Effector memory CD8-positive, alpha-beta T cell (primary cell): ENCODE data around the gene CHIT1.

ENCODE experiments used
- ATAC-seq: fragments of 150-1000 bp; cut with Tn5 transposase; replicated peaks from 2 replicates; pipeline ENCODE4 v1.10.0; 2021; ENCODE audit warnings: mild to moderate bottlenecking, moderate library complexity
- DNase-seq, 3 experiments: peaks; one replicate each; pipeline ENCODE4 v3.0.0; 2021
- H3K27ac Mint-ChIP-seq, 2 donors: one replicate each; pipeline ENCODE4 v1.8.0; 2022; ENCODE audit warnings: mild to moderate bottlenecking in 2 of 2, mixed read lengths in 2 of 2, moderate library complexity in 2 of 2
- H3K27me3 Mint-ChIP-seq, 2 donors: one replicate each; pipeline ENCODE4 v1.8.0; 2022; ENCODE audit warnings: mixed read lengths in 2 of 2
- H3K36me3 Mint-ChIP-seq: one replicate; pipeline ENCODE4 v1.8.0; 2022; ENCODE audit warnings: mild to moderate bottlenecking, moderate library complexity, mixed read lengths; ENCODE audit not compliant: insufficient read depth
- H3K4me1 Mint-ChIP-seq, 2 donors: one replicate each; pipeline ENCODE4 v1.8.0; 2022; ENCODE audit warnings: low read depth in 2 of 2, mixed read lengths in 2 of 2
- H3K4me3 Mint-ChIP-seq, 2 donors: one replicate each; pipeline ENCODE4 v1.8.0; 2022; ENCODE audit warnings: mild to moderate bottlenecking in 2 of 2, mixed read lengths in 2 of 2, moderate library complexity in 2 of 2
- H3K9me3 Mint-ChIP-seq, 2 donors: one replicate each; pipeline ENCODE4 v1.8.0; 2022; ENCODE audit warnings: mixed read lengths in 2 of 2

CHIT1 gene

DNA sequence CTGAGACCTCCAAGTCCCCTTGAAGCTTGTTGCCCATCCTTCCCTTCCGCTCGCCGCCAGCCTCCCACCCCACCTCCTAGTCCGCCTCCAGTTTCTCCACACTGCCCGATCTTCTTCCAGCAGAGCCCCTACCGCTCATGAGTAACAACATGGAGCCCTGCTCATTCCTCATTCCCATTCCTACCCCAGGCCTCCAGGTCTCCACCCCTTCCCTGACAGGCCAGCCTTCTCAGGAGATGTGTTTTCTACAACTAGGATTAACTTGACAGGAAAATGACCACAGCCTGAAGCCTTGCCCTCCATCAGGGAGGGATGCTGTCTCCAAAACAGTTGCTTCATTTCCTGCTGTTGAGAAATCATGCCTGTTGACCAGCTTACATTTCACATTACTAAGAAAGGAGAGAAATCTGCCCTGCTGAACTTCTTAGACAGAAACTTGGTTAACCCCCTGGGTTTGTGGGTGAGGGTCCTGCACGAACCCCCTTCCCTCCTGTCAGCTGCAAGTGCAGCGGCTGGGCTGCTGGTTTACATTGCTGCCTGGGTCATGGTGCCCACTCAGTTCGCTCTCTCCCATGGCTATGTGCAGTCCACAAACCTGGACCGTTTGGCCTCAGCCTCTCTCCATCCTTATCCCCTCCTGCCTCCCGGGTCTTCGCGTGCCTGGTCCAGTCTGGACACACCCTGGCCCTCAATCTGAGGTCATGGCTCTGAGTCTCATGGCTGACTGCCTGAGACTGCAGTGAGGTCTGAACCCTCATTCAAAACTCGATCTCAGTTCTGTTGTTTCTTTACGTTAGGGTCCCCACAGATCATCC lies 26.8 kb downstream of the CHIT1 start:
- no peak for DNase-seq
- Mint-ChIP-seq H3K4me3 (no peak overlapping the region), H3K36me3 (no peaks in the 10 kb centered on the region), H3K27ac (no peak overlapping the region), H3K4me1 (no peaks in the 10 kb centered on the region), H3K27me3 (peaks cover 54 to 56% of the 10 kb centered on the region in 2 donors), H3K9me3 (no peaks in the 10 kb centered on the region)
- ATAC-seq = no peak

GRCh38 chr1:203201516-203202205 lies 27.8 kb downstream of the CHIT1 start:
- DNase-seq (no peak), ATAC-seq (no peak)
- no peaks in the 10 kb centered on the region for H3K9me3 Mint-ChIP-seq
- H3K4me1 Mint-ChIP-seq = no peaks in the 10 kb centered on the region
- no peaks in the 10 kb centered on the region for H3K36me3 Mint-ChIP-seq
- peaks cover 59 to 66% of the 10 kb centered on the region in 2 donors for H3K27me3 Mint-ChIP-seq
- no peak overlapping the region for H3K27ac Mint-ChIP-seq
- no peak overlapping the region for H3K4me3 Mint-ChIP-seq

DNA sequence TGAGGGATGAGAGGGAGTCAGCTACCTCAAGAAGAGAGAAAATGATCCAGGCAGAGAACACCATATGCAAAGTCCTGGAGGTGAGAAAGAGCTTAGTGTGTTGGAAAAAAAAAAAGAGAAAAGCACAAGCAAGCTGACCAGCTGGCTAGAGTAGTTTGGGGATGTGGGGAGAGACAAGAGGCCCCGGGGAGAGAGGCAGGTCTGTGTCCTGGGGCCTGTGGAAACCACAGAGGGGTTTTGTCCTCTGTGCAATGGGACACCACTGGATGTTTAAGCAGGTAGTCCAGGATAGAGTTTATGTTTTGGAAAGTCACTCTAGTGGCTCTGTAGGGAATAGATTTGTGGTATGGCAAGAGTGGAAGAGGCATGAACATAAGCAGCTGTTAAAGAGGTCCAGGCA lies 28.6 kb downstream of the CHIT1 start:
- no peak overlapping the region for H3K4me3 Mint-ChIP-seq
- H3K27ac Mint-ChIP-seq = no peak overlapping the region
- H3K4me1 Mint-ChIP-seq = no peaks in the 10 kb centered on the region
- H3K27me3 Mint-ChIP-seq = peaks cover 61 to 68% of the 10 kb centered on the region in 2 donors
- H3K36me3 Mint-ChIP-seq = no peaks in the 10 kb centered on the region
- DNase-seq (no peak), ATAC-seq (no peak)
- H3K9me3 Mint-ChIP-seq = no peaks in the 10 kb centered on the region

GRCh38 chr1:203199816-203200571 lies 29.5 kb downstream of the CHIT1 start:
- H3K36me3 Mint-ChIP-seq = no peaks in the 10 kb centered on the region

GRCh38 chr1:203199481-203199815 lies 30.0 kb downstream of the CHIT1 start:
- no peak overlapping the region for H3K27ac Mint-ChIP-seq
- H3K4me1 Mint-ChIP-seq = no peaks in the 10 kb centered on the region
- DNase-seq = no peak
- peaks cover 68 to 76% of the 10 kb centered on the region in 2 donors for H3K27me3 Mint-ChIP-seq
- H3K36me3 Mint-ChIP-seq = no peaks in the 10 kb centered on the region
- H3K4me3 Mint-ChIP-seq = no peak overlapping the region
- ATAC-seq = no peak
- H3K9me3 Mint-ChIP-seq = no peaks in the 10 kb centered on the region

More at GRCh38 chr1:203199816-203200571, 29.5 kb downstream of the CHIT1 start:
- ATAC-seq (no peak), DNase-seq (no peak)
- peaks cover 68 to 76% of the 10 kb centered on the region in 2 donors for H3K27me3 Mint-ChIP-seq
- H3K4me1 Mint-ChIP-seq = no peaks in the 10 kb centered on the region
- no peak overlapping the region for H3K4me3 Mint-ChIP-seq
- H3K9me3 Mint-ChIP-seq = no peaks in the 10 kb centered on the region
- H3K27ac Mint-ChIP-seq = no peak overlapping the region

DNA sequence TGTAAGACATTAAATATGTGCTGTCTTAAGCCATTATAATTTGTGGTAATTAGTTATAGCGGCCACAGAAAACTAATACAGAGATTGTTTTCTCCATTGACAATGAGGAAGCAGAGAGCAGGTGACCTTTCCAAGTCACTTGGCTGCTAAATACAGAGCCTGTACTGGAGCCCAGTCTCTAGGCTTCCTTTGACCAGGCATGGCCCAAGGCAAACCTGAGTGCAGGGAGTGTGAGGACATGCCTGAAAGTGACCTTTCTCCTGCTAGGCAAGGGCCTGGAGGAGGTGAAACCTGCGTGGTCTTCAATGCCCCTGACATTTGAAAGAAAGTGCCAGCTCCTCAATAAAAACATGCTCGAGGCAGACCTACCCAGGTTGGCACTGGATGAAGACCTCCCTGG lies 30.5 kb downstream of the CHIT1 start:
- Mint-ChIP-seq H3K4me3 (no peak overlapping the region), H3K9me3 (no peaks in the 10 kb centered on the region), H3K27ac (no peak overlapping the region), H3K36me3 (no peaks in the 10 kb centered on the region), H3K27me3 (peaks cover 73 to 76% of the 10 kb centered on the region in 2 donors), H3K4me1 (no peaks in the 10 kb centered on the region)
- DNase-seq (no peak), ATAC-seq (no peak)

DNA sequence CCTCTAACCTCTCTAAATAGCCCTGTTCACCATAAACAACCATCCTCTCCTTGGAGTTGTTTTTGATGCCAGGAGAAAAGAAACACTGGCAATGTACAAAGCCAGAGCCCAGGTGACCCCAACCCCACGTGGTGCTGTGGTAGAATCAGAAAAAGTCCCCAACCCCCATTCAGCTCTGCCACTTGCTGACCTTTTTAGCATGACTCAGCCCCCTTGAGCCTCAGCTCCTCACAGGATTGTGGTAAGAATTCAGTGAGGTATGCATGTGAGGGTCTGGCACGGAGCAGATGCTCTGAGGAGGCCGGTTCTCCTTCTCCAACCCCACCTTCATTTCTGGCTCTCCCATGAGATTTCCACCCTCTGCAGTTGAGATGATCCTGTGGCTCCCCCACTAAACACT lies 31.8 kb downstream of the CHIT1 start:
- Mint-ChIP-seq H3K36me3 (no peaks in the 10 kb centered on the region), H3K27ac (no peak overlapping the region), H3K27me3 (peaks cover 61 to 64% of the 10 kb centered on the region in 2 donors), H3K4me3 (no peak overlapping the region), H3K9me3 (no peaks in the 10 kb centered on the region), H3K4me1 (no peaks in the 10 kb centered on the region)
- ATAC-seq (no peak), DNase-seq (no peak)

GRCh38 chr1:203196371-203196770 lies 33.1 kb downstream of the CHIT1 start:
- Mint-ChIP-seq H3K9me3 (no peaks in the 10 kb centered on the region), H3K4me3 (no peak overlapping the region), H3K27me3 (peaks cover 59 to 61% of the 10 kb centered on the region in 2 donors), H3K36me3 (no peaks in the 10 kb centered on the region), H3K27ac (no peak overlapping the region), H3K4me1 (no peaks in the 10 kb centered on the region)
- no peak for ATAC-seq
- DNase-seq = no peak

DNA sequence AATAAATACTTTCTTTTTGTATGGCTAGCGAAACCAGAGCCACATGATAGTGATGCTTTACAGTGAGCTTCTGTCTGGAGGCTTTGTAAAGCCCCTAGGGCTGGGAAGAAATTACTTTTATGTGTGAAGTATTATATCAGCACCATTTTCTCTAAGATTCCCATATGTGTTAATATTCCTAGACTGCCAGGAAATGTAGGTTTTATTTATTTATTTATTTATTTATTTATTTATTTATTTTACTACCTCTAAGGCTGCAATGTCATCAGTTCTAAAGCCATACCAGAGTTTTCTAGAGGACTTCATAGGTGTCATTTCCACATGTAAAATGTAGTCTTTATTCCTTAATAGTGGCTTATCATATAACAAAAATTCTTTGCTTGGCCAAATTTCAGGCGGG lies 38.5 kb downstream of the CHIT1 start:
- no peak overlapping the region for H3K4me3 Mint-ChIP-seq
- DNase-seq = no peak
- H3K27me3 Mint-ChIP-seq = peaks cover 28 to 30% of the 10 kb centered on the region in 2 donors
- no peaks in the 10 kb centered on the region for H3K36me3 Mint-ChIP-seq
- no peak for ATAC-seq
- H3K9me3 Mint-ChIP-seq = no peaks in the 10 kb centered on the region
- H3K4me1 Mint-ChIP-seq = no peaks in the 10 kb centered on the region
- no peak overlapping the region for H3K27ac Mint-ChIP-seq

DNA sequence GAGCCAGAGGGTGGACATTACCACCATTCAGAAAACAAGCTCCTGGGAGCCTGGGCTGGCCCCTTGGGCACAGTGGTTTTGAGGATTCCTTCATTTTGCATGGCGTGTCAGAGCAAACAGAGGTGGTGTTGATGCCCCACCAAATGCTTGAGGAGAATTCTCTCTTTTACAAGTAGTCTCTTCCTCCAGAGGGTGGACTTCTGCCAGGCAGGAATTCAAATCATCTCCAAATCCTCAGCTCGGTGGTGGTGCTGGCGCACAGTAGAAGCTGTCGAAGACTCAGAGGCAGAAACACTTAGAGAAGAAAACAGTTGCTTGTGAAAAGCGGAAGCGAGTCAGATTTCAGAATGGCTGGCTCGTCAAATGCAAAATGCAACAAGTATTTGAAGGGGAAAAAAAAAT lies 39.5 kb downstream of the CHIT1 start:
- H3K4me3 Mint-ChIP-seq = no peak overlapping the region
- H3K27ac Mint-ChIP-seq = no peak overlapping the region
- H3K4me1 Mint-ChIP-seq = no peaks in the 10 kb centered on the region
- H3K36me3 Mint-ChIP-seq = no peaks in the 10 kb centered on the region
- peaks cover 24 to 29% of the 10 kb centered on the region in 2 donors for H3K27me3 Mint-ChIP-seq
- H3K9me3 Mint-ChIP-seq = no peaks in the 10 kb centered on the region
- ATAC-seq = no peak
- no peak for DNase-seq

- H3K9me3 Mint-ChIP-seq = no peaks in the 10 kb centered on the region
Measured at GRCh38 chr1:203188686-203189232, 40.7 kb downstream of the CHIT1 start.

DNA sequence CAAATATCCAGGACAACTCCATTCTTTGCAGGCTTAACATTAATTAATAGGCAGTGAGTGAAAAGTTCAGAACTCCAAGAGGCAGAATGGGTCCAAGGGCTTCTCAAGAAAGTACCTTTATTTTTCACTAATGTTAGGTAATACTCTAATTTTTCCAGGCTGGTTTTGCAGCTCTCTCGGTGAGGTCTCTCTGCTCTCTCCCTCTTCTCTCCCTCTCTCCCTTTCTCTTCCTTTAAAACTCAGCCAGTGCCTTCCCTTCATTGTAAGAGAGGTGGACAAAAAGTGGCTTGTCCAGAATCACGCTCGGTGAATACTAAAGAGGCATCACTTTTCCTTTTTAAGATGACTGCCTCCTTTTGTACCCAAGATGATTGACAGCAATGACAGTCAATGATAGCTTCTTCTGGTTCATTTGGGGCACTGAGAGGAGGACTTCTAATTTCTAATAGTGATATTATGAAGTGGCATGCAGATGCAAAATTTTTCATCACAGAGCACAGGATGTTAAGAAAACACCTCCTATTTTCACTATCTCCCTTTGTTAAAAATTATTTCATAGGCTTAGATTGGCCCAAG lies 41.7 kb downstream of the CHIT1 start:
- no peaks in the 10 kb centered on the region for H3K9me3 Mint-ChIP-seq
- H3K36me3 Mint-ChIP-seq = peaks cover 3% of the 10 kb centered on the region
- DNase-seq (no peak), ATAC-seq (no peak)
- H3K27ac Mint-ChIP-seq = no peak overlapping the region
- H3K4me1 Mint-ChIP-seq = no peaks in the 10 kb centered on the region
- H3K27me3 Mint-ChIP-seq = peaks cover 28 to 48% of the 10 kb centered on the region in 2 donors
- no peak overlapping the region for H3K4me3 Mint-ChIP-seq

More at GRCh38 chr1:203188686-203189232, 40.7 kb downstream of the CHIT1 start:
- Mint-ChIP-seq H3K4me3 (no peak overlapping the region), H3K36me3 (peaks cover 3% of the 10 kb centered on the region), H3K27me3 (peaks cover 22 to 40% of the 10 kb centered on the region in 2 donors), H3K4me1 (no peaks in the 10 kb centered on the region), H3K27ac (no peak overlapping the region)
- no peak for DNase-seq
- no peak for ATAC-seq

- Mint-ChIP-seq H3K4me3 (no peak overlapping the region), H3K36me3 (peaks cover 3% of the 10 kb centered on the region), H3K9me3 (no peaks in the 10 kb centered on the region), H3K4me1 (no peaks in the 10 kb centered on the region), H3K27me3 (peaks cover 28 to 53% of the 10 kb centered on the region in 2 donors), H3K27ac (no peak overlapping the region)
- DNase-seq = no peak
- ATAC-seq = no peak
Measured at GRCh38 chr1:203187304-203187685, 42.2 kb downstream of the CHIT1 start.
